Hepatocyte (in vitro differentiated cells): ENCODE data around the gene INPP4B. TPM values are rescaled to one million over a fixed set of nuclear protein-coding genes. Genes with fewer than 3 reads are reported as not detected.

ENCODE experiments used
- DNase-seq: peaks from one replicate; pipeline ENCODE4 v3.0.0-alpha.2; 2016; ENCODE audit warnings: low spot score
- H2AFZ ChIP-seq: fragments of 200-600 bp; sonication (generic); 2 replicates; pipeline ENCODE4 v1.6.0; 2016; ENCODE audit warnings: antibody characterized with exemption, mild to moderate bottlenecking
- H3K27ac ChIP-seq: fragments of 200-600 bp; sonication (generic); 2 replicates; pipeline ENCODE4 v1.5.1; 2016; ENCODE audit warnings: mild to moderate bottlenecking
- H3K27me3 ChIP-seq: fragments of 200-600 bp; sonication (generic); 2 replicates; pipeline ENCODE4 v1.6.1; 2016
- H3K36me3 ChIP-seq: fragments of 200-600 bp; sonication (generic); replicated peaks from 2 replicates; pipeline ENCODE4 v1.5.1; 2016; ENCODE audit warnings: low read depth; ENCODE audit not compliant: insufficient read depth
- H3K4me1 ChIP-seq: fragments of 200-600 bp; sonication (generic); 2 replicates; pipeline ENCODE4 v1.5.1; 2016; ENCODE audit warnings: mild to moderate bottlenecking, moderate library complexity; ENCODE audit not compliant: insufficient read depth
- H3K4me2 ChIP-seq: fragments of 200-600 bp; sonication (generic); 2 replicates; pipeline ENCODE4 v1.6.0; 2016
- H3K4me3 ChIP-seq: fragments of 200-600 bp; sonication (generic); 2 replicates; pipeline ENCODE4 v1.5.1; 2016; ENCODE audit warnings: mild to moderate bottlenecking
- H3K79me2 ChIP-seq: fragments of 200-600 bp; sonication (generic); 2 replicates; pipeline ENCODE4 v1.6.0; 2017; ENCODE audit warnings: mild to moderate bottlenecking
- H3K9me2 ChIP-seq: fragments of 200-600 bp; sonication (generic); replicated peaks from 2 replicates; pipeline ENCODE4 v1.6.0; 2017; ENCODE audit warnings: mild to moderate bottlenecking; ENCODE audit not compliant: insufficient read depth
- H3K9me3 ChIP-seq: fragments of 200-600 bp; sonication (generic); 2 replicates; pipeline ENCODE4 v1.5.1; 2016; ENCODE audit warnings: low read depth, mild to moderate bottlenecking
- H4K20me1 ChIP-seq: fragments of 200-600 bp; sonication (generic); 2 replicates; pipeline ENCODE4 v1.6.0; 2016; ENCODE audit warnings: mild to moderate bottlenecking; ENCODE audit not compliant: insufficient read depth, poor library complexity, severe bottlenecking
- CTCF ChIP-seq: fragments of 200-600 bp; sonication (generic); IDR thresholded peaks from 2 replicates; pipeline ENCODE4 v1.5.1; 2016; ENCODE audit warnings: antibody characterized with exemption, mild to moderate bottlenecking; ENCODE audit not compliant: poor library complexity
- EZH2 ChIP-seq: fragments of 200-600 bp; sonication (generic); IDR thresholded peaks from 2 replicates; pipeline ENCODE4 v1.6.1; 2016; ENCODE audit warnings: antibody characterized with exemption, mild to moderate bottlenecking, borderline replicate concordance
- EZH2phosphoT487 ChIP-seq: fragments of 200-600 bp; sonication (generic); IDR thresholded peaks from one replicate; pipeline ENCODE4 v1.6.1; 2018; ENCODE audit warnings: antibody characterized with exemption, mild to moderate bottlenecking, low read depth, moderate library complexity; ENCODE audit not compliant: unreplicated experiment, severe bottlenecking
- WGBS: methylation state at CpG from one replicate; pipeline ENCODE4 v1.1.6; 2016; ENCODE audit warnings: low lambda C conversion rate; ENCODE audit errors: missing lambda C conversion rate; 5-methylcytosine and 5-hydroxymethylcytosine counted together
- polyA plus RNA-seq: library from polyadenylated mRNA; unstranded; fragments of >200 nt; fragmentation: Nextera tagmentation; extraction: Ambion mirVana; gene quantifications from 2 replicates; pipeline ENCODE4 v1.2.1, GENCODE V29; 2016
- total RNA-seq: library from RNA; depleted of rRNA; stranded (reverse); fragments of >200 nt; gene quantifications from 2 replicates; pipeline ENCODE4 v1.2.3, GENCODE V29; 2014

Gene INPP4B
- total and polyA plus RNA-seq, 2 experiments from 2014 or later, result 4.2 to 7.1 TPM

DNA sequence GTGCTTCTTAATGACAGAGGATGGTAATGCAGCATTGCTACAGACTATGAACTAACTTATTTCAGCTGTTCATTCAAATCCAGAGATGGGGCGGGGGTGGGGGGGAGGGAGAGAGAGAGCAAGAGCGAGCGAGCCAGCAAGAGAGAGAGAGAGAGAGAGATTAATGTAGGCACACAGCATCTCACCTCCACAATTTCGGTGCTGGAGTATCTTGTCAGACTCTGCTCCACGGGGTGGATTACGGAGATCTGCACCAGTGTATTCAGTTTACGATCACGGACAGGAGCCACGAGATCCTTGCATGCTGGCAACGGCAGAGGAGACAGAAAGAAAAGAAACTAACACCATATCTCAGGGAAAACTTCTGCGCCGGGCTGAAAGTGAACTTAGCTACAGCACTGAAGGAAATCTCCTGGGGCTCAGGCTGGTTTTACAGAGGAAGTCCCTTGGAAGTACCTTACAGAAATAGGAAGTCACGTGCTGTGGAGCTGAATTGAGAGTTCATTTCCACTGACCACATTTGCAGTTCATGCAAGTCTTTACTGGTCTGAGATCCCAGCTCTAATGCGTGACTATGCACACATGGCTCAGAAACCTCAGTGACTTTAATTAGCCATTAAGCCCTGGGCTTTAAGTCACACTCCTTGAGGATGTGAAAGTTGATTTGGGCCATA, 440.9 kb downstream of the INPP4B start:
- no peaks in the 10 kb centered on the region for H3K36me3 ChIP-seq
- peak overlapping the region; percentile 67 for H3K27ac ChIP-seq
- WGBS, result 24% methylated on average over 12 of the region's 14 CpGs
- no peaks in the 10 kb centered on the region for H3K9me3 ChIP-seq
- H3K4me1 ChIP-seq, result peaks cover 13% of the 10 kb centered on the region
- no peaks in the 10 kb centered on the region for H4K20me1 ChIP-seq
- peak overlapping the region; percentile 3 for H3K4me3 ChIP-seq
- H3K27me3 ChIP-seq, result no peaks in the 10 kb centered on the region
- H3K79me2 ChIP-seq, result no peaks in the 10 kb centered on the region
- TF ChIP-seq CTCF (no peak), EZH2 (no peak), EZH2phosphoT487 (no peak)
- DNase-seq, result peak; percentile 59
- peak overlapping the region; percentile 66 for H3K4me2 ChIP-seq
- H3K9me2 ChIP-seq, result no peaks in the 10 kb centered on the region
- H2AFZ ChIP-seq, result peak overlapping the region; percentile 38

GRCh38 chr4:142404191-142404611, 441.9 kb downstream of the INPP4B start:
- no peak overlapping the region for H2AFZ ChIP-seq
- H3K4me3 ChIP-seq, result peak overlapping the region; percentile 3
- no peaks in the 10 kb centered on the region for H3K36me3 ChIP-seq
- H3K27ac ChIP-seq, result no peak overlapping the region
- peaks cover 13% of the 10 kb centered on the region for H3K4me1 ChIP-seq
- peak overlapping the region; percentile 66 for H3K4me2 ChIP-seq
- no peak for DNase-seq
- TF ChIP-seq EZH2 (no peak), CTCF (no peak), EZH2phosphoT487 (no peak)
- H3K9me2 ChIP-seq, result no peaks in the 10 kb centered on the region
- H4K20me1 ChIP-seq, result no peaks in the 10 kb centered on the region
- 64% methylated on average over 3 of the region's 3 CpGs for WGBS
- no peaks in the 10 kb centered on the region for H3K9me3 ChIP-seq
- no peaks in the 10 kb centered on the region for H3K27me3 ChIP-seq
- H3K79me2 ChIP-seq, result no peaks in the 10 kb centered on the region

DNA sequence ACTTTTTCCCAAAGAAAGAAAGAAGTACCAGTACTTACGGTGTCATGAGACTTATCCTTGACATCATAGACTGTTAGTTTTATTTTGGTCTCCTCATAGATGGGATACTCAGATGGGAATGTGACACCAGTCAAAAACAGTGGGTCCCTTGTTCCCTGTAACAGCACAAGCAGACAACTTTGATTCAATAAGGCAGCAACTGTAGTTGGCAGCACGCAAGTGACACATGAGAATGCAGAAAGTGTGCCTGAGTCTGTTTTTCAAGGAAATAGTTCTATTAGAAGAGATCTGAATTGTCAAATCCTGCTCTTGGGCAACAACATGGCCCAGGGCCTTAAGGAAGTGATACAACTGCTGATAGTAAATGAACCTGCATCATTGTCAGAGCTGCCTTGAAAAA, 443.2 kb downstream of the INPP4B start:
- Histone ChIP-seq H3K4me1 (peaks cover 13% of the 10 kb centered on the region), H4K20me1 (no peaks in the 10 kb centered on the region), H3K4me3 (no peak overlapping the region), H3K27me3 (no peaks in the 10 kb centered on the region), H3K36me3 (no peaks in the 10 kb centered on the region), H2AFZ (no peak overlapping the region), H3K4me2 (no peak overlapping the region), H3K79me2 (no peaks in the 10 kb centered on the region), H3K9me3 (no peaks in the 10 kb centered on the region), H3K9me2 (no peaks in the 10 kb centered on the region), H3K27ac (no peak overlapping the region)
- DNase-seq, result no peak
- 91% methylated on average over 2 of the region's 2 CpGs for WGBS
- TF ChIP-seq CTCF (no peak), EZH2 (no peak), EZH2phosphoT487 (no peak)
